Left renal cortex interstitium (tissue), 4 donors: ENCODE results near the gene PRKAR1B. TPM values are rescaled to one million over a fixed set of nuclear protein-coding genes. Genes with fewer than 3 reads are reported as not detected.
"Not testable (repeated sequence)": the region's sequence is repeated elsewhere in the genome, so short reads cannot be mapped to it uniquely, and the experiment has no call there.

Experiments
- DNase-seq, 4 donors: peaks; one replicate each; pipeline ENCODE4 v3.0.0-alpha.2; 2013; ENCODE audit warnings: low read depth in 4 of 4, low spot score in 2 of 4, missing footprints in 1 of 4
- polyA plus RNA-seq, 4 donors: library from polyadenylated mRNA; unstranded; fragments of 120-200 nt; gene quantifications; one replicate each; pipeline ENCODE4 v1.2.1, GENCODE V29; 2013; ENCODE audit not compliant: insufficient read length in 4 of 4

The PRKAR1B gene
- polyA plus RNA-seq, 4 donors = 39.3 to 48.7 (median 42.8) TPM

DNA sequence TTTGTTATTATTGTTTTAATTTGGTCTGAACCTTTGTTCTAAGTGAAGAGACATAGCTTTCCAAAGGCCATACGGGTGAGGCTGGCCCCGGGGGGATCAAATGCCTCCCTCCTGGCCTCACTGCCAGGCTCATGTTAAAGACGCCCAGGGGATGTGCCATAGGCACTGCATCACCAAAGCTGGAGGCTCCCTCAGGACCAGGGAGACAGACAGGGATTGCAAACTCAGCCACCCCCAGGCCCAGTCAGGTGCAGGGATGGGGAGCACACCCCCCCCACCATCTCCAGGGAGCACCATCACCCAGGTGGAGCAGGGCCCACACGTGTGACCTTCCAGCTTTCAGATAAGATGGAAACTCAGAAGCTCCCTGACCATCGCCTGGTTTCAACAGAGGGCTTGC, 96.5 kb downstream of the PRKAR1B start:
- DNase-seq = no peak

DNA sequence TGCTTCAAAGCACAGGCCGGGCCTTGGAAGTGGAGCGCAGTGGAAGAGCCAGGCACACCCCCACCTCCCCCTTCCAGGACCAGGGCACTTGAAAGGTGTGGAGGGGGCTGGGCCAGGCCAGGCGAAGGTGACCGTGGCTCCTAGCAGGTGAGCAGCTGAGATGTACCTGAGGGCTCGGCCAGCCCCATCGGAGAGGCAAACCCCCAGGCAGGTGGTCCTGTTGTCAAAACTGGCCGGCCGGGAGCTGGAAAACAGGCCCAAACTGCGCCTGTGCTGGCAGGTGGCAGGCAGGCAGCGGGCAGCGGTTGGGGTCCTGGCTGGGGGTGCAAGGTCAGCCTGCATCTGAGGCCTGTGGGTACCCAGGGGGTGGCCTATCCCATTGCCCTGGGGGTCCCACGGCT, 97.0 kb downstream of the PRKAR1B start:
- no peak for DNase-seq

DNA sequence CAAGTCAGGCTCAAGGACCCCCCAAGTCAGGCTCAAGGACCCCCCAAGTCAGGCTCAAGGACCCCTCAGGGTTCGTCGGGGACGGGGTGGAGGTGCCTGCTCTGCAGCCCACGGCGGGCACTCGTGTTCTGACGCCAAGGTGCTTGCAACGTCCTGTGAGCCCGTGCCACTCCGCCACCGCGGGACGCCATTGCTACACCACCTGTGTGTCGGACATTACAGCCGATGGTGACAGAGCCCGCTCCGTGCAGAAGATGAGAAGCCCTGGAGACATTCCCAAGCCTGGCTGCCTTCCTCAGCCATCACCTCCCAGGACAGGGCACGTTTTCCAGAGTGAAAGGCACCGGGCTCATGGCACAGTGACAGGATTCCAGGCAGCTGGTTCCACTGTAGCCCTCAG, 98.3 kb downstream of the PRKAR1B start:
- no peak for DNase-seq

DNA sequence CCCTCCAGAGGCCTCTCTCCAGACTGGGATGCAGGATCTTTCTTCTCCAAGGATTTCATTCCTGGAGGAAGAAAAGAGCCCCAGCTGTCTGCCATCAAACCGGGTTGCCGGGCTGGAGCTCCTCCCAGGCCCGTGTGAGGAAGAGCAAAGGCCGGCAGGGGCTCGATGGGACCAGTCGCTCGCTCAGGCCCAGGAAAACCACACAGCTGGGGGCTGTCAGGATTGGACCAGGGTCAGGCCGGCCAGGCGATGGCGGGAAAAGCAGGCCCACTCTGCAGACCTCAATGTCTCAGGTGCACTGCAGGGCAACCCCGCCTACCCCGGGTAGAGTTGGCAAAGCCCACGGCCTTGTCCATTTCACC, 98.7 kb downstream of the PRKAR1B start:
- DNase-seq = no peak

DNA sequence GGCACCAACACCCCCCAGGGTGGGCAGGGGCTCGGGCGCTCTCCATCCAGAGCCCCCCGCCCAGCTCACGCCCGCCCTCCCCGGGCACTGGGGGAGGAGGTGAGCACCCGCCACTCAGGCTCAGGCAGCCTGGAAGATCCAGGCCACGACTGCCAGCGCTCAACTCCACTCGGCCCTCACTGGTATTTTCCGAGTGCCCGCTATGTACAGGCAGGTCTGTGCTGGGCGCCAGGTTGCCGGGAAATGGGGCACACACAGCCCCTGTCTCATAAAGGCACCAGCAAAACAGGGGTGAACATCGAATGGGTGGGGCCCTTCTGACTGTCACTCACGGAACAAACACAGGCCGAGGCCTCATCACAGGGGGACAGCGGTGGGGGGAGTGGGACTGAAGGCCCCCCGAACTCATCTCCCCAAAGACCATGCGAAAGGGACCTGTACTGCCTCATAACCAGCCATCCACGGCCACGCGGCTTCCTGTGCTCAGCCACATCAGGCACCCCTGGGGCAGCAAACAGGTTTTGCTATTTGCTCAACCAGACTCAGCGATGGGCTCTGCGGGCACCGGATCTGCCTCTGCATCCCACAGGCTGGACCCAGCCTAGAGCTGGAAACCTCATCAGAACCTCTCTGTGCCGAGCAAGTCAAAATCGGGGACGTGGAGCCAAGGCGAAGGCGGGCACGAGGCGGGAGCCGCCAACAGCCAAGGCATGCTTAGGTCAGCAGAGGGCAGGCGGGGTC, 99.2 kb downstream of the PRKAR1B start:
- no peak for DNase-seq

DNA sequence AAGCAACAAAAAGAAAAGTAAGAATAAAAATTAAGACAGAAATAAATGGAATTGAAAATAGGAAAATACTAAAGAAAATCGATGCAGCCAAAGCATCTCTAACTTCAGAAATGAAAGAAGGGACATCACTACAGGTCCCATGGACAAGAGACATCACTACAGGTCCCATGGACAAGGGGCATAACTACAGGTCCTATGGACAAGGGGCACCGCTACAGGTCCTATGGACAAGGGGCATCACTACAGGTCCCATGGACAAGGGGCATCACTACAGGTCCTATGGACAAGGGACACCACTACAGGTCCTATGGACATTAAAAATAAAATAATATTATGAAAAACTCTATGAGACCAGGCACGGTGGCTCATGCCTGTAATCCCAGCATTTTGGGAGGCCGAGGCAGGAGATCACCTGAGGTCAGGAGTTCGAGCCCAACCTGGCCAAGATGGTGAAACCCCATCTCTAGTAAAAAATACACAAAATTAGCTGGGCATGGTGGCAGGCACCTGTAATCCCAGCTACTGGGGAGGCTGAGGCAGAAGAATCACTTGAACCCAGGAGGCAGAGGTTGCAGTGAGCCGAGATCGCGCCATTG, 101.6 kb downstream of the PRKAR1B start:
- no peak for DNase-seq

DNA sequence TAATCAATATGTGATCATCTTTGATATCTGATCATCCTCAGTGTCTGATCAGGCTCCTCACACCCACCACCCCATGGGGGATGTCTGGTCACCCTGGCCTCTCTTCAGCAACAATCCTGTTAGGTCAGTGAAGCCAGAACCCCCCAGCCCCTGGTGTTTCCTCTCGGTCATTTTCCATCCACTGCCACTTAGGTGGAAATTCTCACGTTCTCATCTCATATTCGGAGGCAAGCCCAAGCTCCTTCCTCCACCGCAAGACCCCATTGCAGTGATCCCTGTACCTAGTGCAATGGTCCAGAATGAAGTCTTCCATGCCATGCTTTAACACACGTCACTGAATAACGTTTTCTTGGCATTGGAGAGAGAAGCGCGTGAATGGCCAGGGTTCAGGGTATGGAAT, 103.6 kb downstream of the PRKAR1B start:
- DNase-seq = no peak

DNA sequence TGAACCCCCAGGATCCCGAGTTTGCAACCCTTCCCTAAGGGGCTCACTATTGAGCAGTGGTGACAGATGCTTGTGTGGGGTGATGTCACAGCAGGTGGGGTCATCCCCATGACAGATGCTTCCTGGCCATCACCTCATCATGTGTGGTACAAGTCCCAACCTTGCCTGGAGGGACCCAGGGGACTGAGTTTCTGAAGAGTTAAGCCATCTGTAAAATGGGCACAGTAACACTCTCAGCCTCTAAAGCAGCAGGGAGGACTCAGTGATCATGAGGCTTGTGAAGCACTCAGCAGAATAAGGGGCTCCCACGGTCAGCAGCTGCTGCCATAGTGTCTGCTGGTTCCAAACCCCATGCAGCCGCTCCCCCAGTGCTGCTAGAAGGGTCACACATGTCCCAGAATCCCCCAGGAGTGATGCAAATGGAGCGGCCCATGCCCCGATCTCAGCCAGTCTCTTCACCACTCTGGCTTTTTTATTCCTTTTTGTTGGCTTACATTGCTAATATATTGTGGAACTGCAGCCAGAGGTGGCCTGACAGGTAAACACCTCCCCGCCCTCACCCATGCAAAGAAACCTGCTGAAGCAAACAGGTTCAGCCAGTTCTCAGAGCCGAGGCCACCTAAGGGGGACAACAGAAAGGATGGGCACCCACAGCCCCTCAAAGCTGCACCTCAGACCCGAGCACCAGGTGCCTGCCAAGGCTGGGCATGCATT, 105.4 kb downstream of the PRKAR1B start:
- no peak for DNase-seq

DNA sequence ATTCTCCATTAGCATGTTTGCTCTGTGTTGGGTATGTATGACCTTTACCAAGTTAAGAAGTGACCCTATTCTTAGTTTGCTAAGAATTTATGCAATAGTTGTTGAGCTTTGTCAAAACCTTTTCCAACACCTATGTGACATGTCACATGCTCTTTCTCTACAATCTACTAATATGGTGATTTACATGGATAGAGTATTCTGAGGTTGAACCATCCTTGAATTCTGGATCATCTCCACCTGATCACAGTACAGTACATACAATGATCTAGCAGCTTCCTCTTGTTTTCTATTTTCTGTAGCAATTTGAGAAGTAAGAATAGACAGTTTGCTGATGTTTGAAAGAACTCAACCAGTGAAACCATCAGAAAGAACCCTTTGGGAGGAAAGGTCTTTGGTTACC, 106.2 kb downstream of the PRKAR1B start:
- DNase-seq = no peak

DNA sequence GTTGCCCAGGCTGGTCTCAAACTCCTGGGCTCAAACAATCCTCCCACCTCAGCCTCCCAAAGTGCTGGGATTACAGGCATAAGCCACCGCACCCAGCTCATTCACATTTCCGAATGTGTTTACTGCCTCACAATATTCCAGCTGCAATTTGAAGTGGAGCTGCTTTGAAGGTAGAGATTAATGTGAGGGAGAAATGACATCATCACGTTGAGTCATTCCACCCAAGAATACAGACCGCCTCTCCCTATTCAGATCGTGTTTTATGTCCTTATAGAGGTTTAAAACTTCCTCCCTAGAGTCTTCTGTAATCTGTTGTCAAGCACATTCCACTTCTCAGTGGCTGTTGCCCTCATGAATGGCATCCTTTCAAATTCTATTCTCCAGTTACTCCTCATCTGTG, 107.0 kb downstream of the PRKAR1B start:
- no peak for DNase-seq

DNA sequence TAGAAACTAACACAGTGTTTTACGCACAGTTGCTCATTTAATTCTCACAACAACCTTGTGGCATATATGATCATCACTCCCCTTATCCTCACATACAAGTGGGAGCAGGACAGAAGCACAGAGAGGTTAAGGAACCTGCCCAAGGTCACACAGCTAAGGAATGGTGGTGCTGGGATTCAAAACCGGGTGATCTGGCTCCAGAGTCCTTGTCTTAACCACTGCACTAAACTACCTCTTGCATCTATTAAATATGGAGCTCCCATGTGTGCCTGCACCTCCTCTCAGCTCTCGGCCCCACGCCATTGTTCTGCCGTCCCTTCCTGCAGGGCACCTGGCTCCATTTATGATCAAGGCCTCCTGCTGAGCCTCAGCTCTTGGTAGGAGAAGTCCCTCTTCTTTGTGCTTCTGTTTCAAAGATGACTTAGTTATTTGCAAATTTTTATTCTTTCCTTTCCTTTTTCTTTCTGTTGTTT, 107.7 kb downstream of the PRKAR1B start:
- DNase-seq = no peak

DNA sequence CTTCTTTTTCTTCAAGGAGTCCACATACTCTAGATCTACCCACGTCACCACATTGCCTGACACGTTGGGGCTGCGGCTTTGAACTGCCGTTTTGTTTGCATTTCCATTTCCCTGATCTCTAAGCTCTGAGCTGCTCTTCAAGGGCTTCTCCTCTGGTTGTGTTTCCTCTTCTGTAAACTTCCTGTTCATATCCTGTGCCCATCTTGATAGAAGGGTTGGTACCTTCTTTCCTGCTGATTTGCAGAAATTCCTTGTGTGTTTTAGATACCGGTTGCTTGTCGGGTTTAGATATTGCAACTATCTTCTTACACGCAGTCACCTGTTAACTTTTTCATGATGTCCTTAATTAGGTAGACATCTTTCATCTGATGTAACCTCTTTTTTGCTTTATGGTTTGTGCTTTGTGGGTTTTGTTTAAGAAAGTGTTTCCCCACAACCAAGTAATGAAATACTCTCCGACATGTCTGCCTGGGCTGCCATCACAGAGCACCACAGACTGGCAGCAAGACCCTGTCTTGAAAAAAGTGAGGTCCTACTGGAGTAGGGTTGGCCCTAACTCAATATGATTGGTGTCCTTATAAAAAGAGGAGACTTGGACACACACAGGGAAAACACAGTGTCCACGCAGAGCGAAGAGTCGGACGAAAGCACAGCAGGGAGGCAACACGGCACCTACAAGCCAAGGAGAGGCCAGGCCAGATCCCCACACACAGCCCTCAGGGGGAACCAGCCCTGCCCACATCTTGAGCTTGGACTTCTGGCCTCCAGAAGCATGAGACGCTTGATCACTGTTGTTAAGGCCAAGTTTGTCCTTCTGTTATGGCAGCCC, 108.3 kb downstream of the PRKAR1B start:
- DNase-seq = no peak

DNA sequence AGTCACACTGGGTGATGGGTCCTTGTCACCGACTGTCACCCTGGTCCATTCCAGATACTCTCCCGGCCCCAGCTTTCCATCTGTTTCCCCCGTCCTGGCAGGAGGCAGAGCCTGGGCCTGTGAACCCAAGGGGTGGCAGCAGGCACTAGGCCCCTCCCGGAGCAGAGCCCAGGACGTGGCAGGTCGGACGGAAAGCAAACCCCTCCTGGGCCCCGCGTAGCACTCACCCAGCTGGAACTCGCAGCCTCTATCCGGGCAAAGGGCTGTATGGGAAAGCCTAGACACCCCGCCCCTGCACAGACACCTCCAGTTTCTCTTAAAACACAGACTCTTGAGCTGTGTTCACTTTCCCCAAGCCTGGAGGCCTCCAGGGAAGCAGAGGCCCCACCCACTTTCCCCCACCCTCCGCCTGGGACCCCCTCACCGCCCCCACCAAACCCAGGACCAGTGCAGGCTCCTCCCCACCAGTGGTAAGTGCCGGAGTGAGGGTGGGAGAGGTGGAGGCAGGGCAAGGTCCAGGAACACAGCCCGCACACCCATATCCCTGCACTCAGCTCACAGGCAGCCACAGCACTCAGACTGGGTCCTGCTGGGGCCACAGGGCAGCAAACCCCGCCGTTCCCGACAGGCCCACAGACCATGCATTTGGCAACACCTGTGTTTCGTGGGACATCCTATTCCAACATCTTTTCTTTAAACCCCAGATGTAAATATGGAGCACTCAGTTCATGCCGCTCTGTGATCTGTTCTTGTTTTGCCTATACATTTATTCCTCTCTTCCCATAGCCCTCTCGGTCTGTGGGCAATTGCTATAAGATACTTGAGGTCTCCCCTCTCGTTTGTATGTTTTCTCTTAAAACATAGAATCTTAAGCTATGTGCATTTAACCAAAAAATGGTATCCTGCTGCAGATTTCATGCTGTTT, 109.2 kb downstream of the PRKAR1B start:
- DNase-seq = no peak

DNA sequence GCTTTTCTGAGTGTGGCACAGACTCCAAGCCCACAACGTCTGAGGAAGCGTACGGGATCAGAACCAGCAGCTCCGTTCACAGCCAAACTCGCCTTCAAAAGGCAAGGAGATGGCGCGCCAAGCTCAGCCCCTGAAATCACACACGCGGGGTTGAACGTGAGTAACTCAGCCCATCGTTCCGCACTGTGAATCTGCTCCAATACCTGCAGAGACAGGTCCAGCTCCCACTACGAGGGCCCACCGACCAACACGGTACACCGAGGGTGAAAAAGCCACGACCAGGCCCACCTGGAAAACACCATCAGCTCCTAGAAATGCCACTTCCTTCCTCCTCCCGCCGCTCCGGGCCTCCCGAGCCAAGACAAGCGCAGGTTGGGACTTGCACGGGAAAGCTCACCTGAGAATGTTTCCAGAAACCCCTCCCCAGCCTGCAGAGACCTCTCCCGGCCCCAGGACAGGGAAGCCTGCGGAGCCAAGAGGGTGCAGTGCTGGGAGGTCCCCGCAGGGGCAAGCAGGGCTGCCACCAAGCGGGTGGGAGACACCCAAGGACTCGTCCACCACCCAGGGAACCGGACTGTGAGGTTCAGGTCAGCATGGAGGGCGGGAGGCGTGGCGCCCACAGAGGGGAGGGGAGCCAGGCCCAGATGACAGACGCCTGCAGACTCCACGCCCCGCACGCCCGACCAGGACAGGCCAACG, 113.5 kb downstream of the PRKAR1B start:
- DNase-seq = no peak

DNA sequence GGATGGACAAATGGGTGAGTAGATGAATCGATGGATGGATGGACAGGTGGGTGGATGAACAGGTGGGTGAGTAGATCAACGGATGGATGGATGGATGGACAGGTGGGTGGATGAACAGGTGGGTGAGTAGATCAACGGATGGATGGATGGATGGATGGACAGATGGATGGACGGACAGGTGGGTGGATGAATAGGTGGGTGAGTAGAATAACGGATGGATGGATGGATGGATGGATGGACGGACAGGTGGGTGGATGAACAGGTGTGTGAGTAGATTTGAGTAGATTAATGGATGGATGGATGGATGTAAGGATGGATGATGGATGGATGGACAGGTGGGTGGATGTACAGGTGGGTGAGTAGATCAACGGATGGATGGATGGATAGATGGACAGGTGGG, 115.2 kb downstream of the PRKAR1B start:
- not testable (repeated sequence) for DNase-seq

DNA sequence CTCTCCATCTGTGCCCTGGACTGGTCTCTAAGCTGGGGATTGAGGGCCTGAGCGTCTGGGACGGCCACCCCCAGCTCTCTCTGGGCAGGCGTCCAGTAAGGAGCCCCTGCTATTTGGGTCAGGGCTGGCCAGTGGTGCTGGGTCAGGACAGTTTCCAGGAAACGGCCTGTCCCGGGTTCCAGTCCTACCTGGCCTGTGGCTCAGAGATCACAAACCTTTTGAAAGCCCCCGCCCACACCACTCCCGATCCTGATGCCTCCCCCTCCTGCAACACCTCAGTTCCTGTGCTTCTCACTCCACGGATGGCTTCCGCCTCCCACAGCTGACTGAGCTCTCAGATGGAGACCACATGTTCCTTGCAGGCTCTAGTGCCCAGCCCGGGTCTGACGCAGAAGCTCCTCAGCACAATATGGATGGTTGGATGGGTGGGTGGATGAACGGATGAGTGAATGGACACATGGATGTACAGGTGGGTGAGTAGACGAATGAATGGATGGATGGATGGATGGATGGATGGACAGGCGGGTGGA, 115.7 kb downstream of the PRKAR1B start:
- no peak for DNase-seq

DNA sequence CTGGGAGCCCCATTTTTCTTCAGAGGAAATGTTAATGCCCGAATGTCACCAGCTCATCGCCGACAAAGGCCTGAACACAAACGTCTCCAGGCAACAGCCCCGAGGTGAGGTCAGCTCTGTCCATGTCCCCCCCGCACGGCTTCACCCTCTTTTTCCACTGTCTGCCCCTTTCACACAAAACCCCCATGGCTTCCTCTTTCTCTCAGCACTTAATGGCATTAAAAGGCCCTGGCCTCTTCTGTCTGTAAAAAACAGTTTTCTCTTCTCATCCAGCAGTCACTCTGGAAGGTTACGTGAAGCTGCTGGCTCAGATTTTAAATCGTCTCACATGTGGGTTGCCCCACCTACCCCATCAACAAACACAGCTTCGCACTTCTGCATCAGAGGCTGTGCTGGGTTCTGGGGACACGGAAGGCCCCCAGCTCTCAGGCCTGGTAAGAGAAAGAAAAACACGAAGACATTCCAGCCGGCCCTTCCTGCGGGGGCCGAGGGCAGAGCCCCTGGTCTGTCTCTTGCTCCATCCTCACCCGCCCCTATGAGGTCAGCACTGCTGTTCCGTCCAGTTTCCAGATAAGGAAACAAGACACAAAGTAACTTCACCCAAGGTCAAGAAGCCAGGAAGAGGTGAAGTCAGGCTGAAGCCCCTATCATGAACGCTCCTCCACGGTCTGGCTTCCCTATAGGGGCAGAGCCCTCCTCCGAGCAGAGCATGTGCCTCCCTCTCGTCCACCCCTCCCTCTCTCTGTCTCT, 116.4 kb downstream of the PRKAR1B start:
- no peak for DNase-seq

DNA sequence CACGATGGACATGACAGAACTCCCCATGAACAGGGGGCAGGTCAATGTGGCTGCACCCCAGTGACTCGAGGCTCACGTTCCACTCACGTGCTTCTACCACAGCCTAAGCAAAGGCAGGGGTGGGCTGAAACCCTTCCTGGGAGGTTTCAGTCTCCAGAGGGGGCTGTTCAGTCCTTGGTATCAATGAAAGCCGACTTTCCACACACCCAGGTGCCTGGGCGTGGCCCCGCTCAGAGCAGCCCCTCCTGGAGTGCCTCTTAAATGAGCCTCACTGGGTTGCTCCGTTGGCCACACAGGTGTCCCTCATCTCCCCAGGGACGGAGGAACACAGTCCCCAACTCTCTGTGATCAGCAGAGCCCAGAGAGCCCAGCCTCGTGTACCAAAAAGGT, 116.9 kb downstream of the PRKAR1B start:
- no peak for DNase-seq
